Endothelial cell (in vitro differentiated cells): Measurements from ENCODE around the gene GNPDA1. TPM values are rescaled to one million over a fixed set of nuclear protein-coding genes. Genes with fewer than 3 reads are reported as not detected.
"Not testable (repeated sequence)": the region's sequence is repeated elsewhere in the genome, so short reads cannot be mapped to it uniquely, and the experiment has no call there.

Experiments used
- DNase-seq: peaks from one replicate; pipeline ENCODE4 v3.0.0; 2021; ENCODE audit warnings: low spot score
- H3K27ac Mint-ChIP-seq: one replicate; pipeline ENCODE4 v1.8.0; 2021; ENCODE audit warnings: mixed read lengths, inconsistent platforms; ENCODE audit not compliant: unreplicated experiment
- H3K27me3 Mint-ChIP-seq: one replicate; pipeline ENCODE4 v1.8.0; 2021; ENCODE audit warnings: mild to moderate bottlenecking, moderate library complexity, mixed read lengths, inconsistent platforms; ENCODE audit not compliant: unreplicated experiment
- H3K36me3 Mint-ChIP-seq: one replicate; pipeline ENCODE4 v1.8.0; 2021; ENCODE audit warnings: mild to moderate bottlenecking, low read depth, mixed read lengths, inconsistent platforms; ENCODE audit not compliant: unreplicated experiment
- H3K4me1 Mint-ChIP-seq: one replicate; pipeline ENCODE4 v1.8.0; 2021; ENCODE audit warnings: mild to moderate bottlenecking, mixed read lengths, inconsistent platforms; ENCODE audit not compliant: unreplicated experiment
- H3K4me3 Mint-ChIP-seq: one replicate; pipeline ENCODE4 v1.8.0; 2021; ENCODE audit warnings: mild to moderate bottlenecking, mixed read lengths, inconsistent platforms; ENCODE audit not compliant: unreplicated experiment
- H3K9me3 Mint-ChIP-seq: one replicate; pipeline ENCODE4 v1.8.0; 2021; ENCODE audit warnings: mixed read lengths, inconsistent platforms; ENCODE audit not compliant: unreplicated experiment
- total RNA-seq: library from RNA; stranded (reverse); fragmentation: NEBNext Ultra II Directional; extraction: Animal tissue kit (Norgen Biotek cat#: 25700); gene quantifications from one replicate; pipeline ENCODE4 v1.2.1, GENCODE V29; 2021; ENCODE audit not compliant: unreplicated experiment
- TF ChIP-seq, protein P1 (sequence below): fragments of 200-600 bp; sonication (generic); IDR thresholded peaks from one replicate; pipeline ENCODE4 v1.5.0; 2021; ENCODE audit warnings: antibody characterized with exemption; ENCODE audit not compliant: unreplicated experiment

The GNPDA1 gene
- total RNA-seq, 1 donor from 2014 or later = 59.5 TPM

DNA sequence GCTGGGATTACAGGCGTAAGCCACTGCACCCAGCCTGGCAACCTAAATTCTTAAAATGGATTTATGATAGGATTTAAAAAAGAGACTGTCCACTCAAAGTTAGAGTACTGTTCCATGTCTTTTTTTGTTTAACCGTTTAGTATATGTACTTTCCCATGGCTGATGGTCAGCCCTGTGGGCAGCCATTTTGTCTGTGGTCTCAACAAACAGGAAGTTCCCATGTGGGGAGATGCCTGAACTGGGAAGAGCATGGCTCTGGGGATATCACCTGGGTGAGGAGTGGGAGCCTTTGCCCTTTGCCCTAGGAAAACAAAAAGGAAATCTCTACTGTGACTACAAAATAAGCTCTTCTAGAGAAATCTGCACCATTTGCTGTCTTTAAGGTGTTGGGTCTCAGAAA is 27.5 kb upstream of the GNPDA1 start:
- H3K9me3 Mint-ChIP-seq = no peaks in the 10 kb centered on the region
- no peaks in the 10 kb centered on the region for H3K4me1 Mint-ChIP-seq
- TF ChIP-seq, protein P1, sequence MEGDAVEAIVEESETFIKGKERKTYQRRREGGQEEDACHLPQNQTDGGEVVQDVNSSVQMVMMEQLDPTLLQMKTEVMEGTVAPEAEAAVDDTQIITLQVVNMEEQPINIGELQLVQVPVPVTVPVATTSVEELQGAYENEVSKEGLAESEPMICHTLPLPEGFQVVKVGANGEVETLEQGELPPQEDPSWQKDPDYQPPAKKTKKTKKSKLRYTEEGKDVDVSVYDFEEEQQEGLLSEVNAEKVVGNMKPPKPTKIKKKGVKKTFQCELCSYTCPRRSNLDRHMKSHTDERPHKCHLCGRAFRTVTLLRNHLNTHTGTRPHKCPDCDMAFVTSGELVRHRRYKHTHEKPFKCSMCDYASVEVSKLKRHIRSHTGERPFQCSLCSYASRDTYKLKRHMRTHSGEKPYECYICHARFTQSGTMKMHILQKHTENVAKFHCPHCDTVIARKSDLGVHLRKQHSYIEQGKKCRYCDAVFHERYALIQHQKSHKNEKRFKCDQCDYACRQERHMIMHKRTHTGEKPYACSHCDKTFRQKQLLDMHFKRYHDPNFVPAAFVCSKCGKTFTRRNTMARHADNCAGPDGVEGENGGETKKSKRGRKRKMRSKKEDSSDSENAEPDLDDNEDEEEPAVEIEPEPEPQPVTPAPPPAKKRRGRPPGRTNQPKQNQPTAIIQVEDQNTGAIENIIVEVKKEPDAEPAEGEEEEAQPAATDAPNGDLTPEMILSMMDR = no peak
- no peak overlapping the region for H3K4me3 Mint-ChIP-seq
- H3K36me3 Mint-ChIP-seq = peaks cover 3% of the 10 kb centered on the region
- no peak overlapping the region for H3K27ac Mint-ChIP-seq
- H3K27me3 Mint-ChIP-seq = no peaks in the 10 kb centered on the region
- no peak for DNase-seq

DNA sequence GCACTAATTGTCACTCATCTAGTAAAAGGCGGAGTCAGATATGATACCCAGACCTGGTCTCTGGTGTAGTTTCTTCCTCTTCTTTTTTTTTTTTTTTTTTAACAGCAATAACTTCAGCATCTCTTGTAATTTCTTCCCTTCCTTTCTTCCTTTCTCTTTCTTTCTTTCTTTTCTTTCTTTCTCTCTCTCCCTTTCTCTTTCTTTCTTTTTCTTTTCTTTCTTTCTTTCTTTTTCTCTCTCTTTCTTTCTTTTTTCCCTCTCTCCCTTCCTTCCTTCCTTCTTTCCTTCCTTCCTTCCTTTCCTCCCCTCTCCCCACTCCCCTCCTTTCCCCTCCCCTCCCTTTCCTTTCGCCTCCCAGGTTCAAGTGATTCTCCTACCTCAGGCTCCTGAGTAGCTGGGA is 25.9 kb upstream of the GNPDA1 start:
- DNase-seq = no peak
- H3K4me3 Mint-ChIP-seq = no peak overlapping the region
- TF ChIP-seq, protein P1 = no peak
- H3K27ac Mint-ChIP-seq = no peak overlapping the region
- no peaks in the 10 kb centered on the region for H3K9me3 Mint-ChIP-seq
- H3K4me1 Mint-ChIP-seq = peaks cover 3% of the 10 kb centered on the region
- H3K36me3 Mint-ChIP-seq = peaks cover 3% of the 10 kb centered on the region
- H3K27me3 Mint-ChIP-seq = peaks cover 1% of the 10 kb centered on the region

DNA sequence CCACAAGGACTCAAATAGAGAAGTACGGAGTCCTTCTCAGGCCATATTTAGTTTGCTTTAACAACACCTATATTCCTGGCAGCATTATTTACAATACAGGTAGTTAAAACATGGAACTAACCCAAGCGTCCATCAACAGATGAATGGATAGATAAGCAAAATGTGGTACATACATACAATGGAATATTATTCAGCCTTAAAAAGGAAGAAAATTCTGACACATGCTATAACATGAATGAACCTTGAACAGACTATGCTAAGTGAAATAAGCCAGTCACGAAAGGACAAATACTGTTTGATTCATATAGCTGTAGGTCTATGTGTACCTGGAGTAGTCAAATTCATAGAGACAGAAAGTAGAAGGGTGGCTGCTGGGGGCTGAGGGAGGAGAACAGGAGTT is 24.8 kb upstream of the GNPDA1 start:
- not testable (repeated sequence) for H3K9me3 Mint-ChIP-seq, DNase-seq, H3K27me3 Mint-ChIP-seq, H3K4me1 Mint-ChIP-seq, H3K27ac Mint-ChIP-seq, H3K36me3 Mint-ChIP-seq, H3K4me3 Mint-ChIP-seq

DNA sequence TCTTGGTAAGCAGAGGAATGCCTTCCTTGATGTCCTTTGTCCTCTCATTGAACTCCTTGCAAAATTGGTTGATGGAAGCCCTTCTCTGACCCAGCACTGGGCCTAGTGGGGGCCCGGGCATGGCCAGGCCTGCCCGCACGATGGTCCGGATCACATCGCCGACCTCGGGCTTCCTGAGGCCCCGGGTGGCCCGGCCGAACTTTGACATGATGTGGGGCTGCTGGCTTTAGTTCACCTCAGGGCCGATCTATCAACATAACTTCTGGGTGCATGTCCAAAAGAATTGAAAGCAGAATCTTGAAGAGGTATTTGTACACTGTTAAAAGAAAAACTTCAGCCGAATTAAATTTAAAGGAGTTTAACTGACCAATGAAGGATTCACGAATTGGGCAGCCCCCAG is 24.1 kb upstream of the GNPDA1 start:
- Mint-ChIP-seq H3K27me3 (peaks cover 1% of the 10 kb centered on the region), H3K4me1 (peaks cover 3% of the 10 kb centered on the region), H3K27ac (no peak overlapping the region), H3K4me3 (no peak overlapping the region), H3K9me3 (no peaks in the 10 kb centered on the region), H3K36me3 (peaks cover 3% of the 10 kb centered on the region)
- no peak for DNase-seq
- TF ChIP-seq, protein P1 = no peak

DNA sequence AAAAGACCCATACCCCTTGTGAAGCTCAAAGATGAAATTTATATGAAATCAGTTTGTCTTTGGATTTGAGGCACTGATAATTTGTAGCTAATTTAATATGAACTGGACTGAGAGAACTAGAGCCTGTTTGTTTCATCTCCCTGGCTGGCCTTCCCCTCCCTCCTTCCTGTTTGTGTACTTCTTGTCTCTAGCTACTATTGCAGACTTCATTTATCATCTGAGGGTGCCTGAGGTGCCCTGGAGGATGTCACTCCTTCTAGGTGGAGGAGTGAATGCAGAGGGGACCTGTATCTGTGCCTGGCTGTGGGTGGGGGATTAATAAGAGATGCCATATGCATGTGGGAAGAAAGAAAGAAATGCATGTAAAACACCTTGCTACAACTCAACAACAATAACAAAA is 22.2 kb upstream of the GNPDA1 start:
- DNase-seq = no peak
- Mint-ChIP-seq H3K9me3 (no peaks in the 10 kb centered on the region), H3K27me3 (peaks cover 1% of the 10 kb centered on the region), H3K4me3 (no peak overlapping the region), H3K27ac (no peak overlapping the region), H3K36me3 (no peaks in the 10 kb centered on the region), H3K4me1 (peaks cover 3% of the 10 kb centered on the region)
- TF ChIP-seq, protein P1 = no peak

DNA sequence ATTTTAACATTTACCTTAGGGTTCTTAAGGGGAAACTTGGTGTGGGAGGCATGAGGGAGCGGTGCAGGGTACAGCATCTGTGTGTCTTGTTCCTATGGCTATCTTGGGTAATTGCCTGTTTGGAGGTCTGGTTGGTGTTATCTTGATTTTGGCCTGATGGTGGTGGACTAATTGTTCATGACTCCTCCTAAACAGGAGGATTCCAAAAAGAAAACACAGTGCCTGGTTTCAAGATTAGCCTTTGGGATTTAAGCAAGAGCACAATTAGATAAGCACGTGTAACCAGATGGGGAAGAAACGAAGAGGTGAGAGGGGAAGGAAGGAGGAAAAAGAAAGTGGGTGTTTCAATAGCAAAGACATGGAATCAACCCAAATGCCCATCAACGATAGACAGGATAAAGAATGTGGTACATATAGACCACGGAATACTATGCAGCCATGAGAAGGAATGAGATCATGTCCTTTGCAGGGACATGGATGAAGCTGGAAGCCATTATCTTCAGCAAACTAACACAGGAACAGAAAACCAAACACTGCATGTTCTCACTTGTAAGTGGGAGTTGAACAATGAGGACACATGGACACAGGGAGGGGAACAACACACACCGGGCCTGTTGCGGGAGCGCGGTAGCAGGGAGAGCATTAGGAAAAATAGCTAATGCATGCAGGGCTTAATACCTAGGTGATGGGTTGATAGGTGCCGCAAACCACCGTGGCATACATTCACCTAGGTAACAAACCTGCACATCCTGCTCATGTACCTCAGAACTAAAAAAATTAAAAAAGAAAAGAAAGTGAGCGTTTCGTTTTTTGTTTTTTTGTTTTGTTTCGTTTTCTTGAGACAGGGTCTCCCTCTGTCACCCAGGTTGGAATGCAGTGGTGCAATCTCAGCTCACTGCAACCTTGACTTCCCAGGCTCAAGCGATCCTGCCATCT is 21.1 kb upstream of the GNPDA1 start:
- H3K27ac Mint-ChIP-seq, H3K4me1 Mint-ChIP-seq, H3K27me3 Mint-ChIP-seq, H3K4me3 Mint-ChIP-seq, H3K36me3 Mint-ChIP-seq, DNase-seq, H3K9me3 Mint-ChIP-seq: not testable (repeated sequence)
